Activated CD8-positive, alpha-beta memory T cell treated with anti-CD3 and anti-CD28 coated beads, Interleukin-2, amount 50 U/mL, for 24 hours (primary cell): ENCODE data around the gene KLHL14.
"Not testable (repeated sequence)": the region's sequence is repeated elsewhere in the genome, so short reads cannot be mapped to it uniquely, and the experiment has no call there.

Experiments
- DNase-seq: peaks from one replicate; pipeline ENCODE4 v3.0.0-alpha.2; 2020; ENCODE audit errors: extremely low read depth

The KLHL14 gene

DNA sequence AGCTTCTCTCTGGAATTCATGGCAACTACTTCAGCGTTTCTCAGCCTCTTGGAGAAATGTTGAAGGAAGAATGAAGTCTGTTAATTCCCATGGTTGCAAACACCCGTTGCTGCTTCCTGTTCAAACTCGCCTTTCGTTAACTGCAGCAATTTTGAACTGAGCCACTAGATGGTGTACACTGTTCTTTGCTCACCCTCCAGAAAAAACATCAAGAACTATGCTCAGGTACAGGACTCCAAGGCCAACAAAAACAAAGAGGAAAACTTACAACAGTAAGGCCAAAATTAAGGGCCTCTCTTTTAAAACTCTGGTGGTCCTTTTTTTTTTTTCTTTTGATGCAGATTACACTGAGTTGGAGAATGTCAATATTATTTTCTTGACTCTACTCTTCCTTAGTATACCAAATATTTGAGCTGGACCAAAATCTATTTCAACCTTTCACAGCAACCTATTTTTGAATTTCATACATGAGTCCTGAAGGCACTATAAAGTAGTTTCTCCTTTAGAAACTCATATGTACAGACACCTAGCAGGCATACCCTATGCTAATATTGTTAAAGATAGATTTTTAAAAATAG lies 58.2 kb downstream of the KLHL14 start:
- DNase-seq = no peak

DNA sequence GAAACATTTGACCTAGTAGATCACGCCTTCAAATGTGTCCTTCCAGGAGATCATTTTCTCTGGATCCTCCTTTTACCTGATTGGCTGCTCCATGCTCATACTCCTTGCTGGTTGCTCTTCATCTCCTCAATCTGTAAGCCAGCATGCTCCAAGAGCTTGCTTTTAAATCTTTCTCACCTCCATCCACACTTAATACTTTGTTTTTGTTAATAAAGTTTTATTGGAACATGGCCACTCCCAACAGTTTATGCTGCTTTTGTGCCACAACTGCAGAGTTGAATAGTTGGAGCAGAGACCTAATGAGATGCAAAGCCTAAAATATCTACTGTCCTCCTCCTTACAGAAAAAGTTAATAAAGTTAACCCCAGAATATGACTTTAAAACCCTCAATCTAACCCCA lies 60.0 kb downstream of the KLHL14 start:
- DNase-seq = no peak

DNA sequence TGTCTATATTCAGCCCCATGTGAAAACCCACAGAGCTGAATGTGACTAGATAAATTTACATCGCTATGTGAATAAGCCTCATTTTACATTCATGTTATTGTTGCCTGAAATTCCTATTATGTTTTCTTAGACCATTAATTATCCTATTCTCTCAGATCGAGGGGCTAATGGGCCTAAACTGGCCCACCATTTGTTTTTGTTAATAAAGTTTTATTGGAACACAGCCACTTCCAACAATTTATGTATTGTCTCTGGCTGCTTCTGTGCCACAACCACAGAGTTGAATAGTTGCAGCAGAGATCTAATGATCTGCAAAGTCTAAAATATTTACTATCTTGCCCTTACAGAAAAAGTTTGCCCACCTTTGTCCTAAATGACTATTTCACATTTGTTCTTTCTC lies 61.0 kb downstream of the KLHL14 start:
- DNase-seq = no peak

DNA sequence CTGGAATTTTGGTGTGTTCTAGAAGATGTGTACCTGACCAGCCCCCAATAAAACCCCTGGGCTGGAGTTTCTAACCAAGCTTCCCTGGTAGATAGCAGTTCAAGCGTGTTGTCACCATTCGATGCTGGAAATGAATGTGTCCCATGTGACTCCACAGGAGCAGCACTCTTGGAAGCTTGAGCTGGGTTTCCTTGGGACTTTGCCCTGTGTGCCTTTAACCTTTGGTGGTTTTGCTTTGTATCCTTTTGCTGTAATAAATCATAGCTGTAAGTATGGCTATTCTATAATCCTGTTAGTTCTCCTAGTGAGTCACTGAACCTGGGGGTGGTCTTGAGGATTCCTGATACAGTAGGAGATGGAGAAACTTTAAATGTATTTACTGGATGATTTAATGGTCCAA lies 65.2 kb downstream of the KLHL14 start:
- no peak for DNase-seq

DNA sequence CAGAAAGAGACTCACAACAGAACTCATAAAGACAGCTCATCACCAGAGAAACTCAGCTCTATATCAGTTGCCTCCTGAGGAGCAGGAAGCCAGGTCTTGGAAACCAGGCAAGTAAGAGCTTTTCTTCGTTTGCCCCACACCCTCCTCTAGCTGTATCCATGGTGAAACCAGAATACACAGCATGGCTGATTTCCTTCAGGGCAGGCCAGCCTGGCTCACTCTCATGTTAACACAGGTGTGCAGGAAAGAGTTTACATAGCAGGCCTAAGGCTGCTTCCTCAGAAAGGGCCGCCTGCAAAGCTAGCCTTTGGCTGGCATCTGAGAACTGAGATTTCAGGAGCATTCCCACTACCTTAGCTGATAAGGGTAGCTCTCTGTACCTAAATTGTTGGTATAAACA lies 65.7 kb downstream of the KLHL14 start:
- DNase-seq = no peak

DNA sequence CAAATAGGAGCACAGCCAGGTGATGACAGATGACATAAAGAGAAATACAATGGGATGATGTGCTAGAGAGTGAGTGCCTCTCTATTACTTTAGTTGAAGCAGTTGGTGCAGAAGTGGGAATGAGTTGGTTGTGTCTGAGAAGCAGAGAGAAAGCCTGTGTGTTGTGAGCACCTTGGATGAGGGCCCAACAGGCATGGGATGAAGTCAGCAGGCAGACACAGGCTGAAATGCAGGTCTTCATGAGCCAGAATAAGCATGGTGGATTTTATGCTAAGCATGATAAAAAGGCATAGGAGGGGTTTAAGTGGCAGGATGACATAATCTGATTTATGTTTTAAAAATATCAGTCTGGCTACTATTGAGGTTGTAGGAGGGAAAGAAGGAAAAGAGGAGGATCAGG lies 71.5 kb downstream of the KLHL14 start:
- DNase-seq = no peak

DNA sequence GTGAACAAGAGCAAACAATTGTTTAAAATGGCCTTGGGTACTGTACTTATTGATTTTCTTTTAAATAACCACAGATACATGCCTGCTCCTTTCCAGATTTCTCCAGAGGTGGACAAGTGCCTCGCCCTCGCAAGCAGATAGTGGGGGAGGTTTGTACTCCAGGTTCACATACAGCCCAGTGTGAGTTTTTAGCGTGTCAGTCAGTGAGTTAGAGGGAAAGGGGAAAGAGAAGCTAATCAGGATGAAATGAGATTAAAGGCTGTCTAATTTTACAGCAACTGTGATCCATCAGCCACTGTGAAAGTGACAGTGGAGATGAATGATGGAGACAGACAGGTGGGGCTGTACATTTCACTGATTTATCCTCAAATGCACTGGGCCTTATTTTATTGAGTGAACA lies 74.7 kb downstream of the KLHL14 start:
- no peak for DNase-seq

DNA sequence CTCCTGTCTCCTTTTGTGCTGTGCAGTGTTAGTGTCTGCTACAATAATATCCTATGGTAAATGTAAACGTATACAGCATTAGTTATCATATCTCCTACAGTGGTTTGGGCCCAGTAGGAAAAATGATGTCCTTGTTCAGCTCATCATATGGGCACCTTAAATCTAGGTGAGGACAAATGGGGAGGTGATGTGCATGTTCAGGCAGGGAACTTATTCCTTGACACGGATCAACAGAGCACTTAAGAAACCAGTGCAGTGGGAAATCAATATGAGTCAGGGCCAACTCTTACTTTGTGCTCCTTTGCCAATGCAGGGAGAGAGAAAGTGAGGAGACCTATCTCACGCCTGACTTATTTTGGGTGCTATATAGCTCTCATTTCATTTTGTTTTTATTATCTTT lies 76.4 kb downstream of the KLHL14 start:
- DNase-seq = no peak

DNA sequence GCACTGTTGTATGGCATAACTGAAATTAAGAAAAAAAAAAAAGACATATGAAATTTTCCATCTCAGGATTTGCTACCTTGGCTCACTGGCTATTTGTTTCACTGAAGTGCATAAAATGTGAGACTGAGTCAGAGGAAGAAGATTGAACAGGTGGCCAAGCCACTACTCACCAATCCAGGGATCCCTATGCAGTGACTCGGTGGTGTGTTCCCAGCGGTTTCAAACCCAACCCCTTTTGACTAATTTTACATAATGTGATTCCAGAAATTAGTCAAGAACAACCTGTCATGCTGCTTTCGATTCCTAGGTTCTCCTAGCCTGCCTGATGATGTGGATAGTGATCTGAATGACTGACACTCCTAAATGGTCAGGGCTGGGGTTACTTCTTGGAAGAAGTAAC lies 77.3 kb downstream of the KLHL14 start:
- no peak for DNase-seq

DNA sequence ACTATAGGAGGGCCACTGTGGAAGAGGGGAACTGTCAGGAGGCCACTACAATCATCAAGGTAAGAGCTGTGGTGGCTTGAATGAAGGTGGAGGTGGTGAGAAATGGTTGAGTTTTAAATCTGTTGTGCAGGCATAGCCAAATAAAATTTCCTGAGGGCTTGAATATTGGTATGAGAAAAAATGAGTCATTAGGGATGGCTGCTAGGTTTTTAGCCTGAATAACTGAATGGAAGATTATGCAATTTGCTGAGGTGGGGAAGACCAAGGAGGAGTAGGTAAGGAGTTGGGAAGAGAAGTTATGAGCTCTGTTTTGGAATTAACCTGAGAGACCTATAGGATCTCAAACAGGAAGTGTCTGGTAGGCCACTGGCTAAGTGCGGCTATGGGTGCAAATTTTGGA lies 84.0 kb downstream of the KLHL14 start:
- DNase-seq = no peak

DNA sequence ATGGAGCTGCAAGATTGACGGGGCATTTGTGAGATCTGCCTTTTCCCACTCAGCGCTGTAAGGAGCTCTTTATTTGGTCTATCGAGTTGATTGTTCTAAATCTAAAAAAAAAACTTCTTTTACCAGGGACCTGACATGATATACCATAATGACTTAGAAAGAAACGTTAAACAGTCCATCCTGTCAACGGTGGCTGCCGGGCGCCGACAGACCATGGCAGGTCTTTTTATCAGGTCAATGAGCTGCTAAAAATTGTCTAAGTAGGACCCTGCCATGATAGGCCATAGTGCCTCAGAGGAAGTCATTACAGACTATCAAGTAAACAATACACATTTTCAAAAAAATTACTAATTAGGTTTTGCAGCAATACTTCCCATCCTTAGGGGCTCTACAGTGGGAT lies 87.9 kb downstream of the KLHL14 start:
- DNase-seq = no peak

DNA sequence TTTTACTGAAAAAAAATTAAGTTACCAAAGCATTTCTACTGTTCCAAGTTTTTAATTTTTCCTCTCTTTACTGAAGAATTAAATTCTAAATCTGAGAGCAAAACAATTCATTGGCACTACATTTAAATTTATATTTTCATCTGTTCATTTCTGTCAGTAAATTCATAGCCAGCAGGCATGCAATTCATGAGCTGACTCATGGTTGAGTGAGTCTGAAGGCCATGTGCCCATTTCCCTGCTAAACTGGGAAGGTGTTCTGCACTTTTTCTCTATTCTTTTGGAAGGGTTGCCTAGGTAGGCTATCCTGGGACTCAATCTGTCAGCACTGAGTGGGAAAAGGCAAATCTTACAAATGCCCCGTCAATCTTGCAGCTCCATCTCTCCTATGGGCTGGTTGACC lies 88.7 kb downstream of the KLHL14 start:
- DNase-seq = no peak

DNA sequence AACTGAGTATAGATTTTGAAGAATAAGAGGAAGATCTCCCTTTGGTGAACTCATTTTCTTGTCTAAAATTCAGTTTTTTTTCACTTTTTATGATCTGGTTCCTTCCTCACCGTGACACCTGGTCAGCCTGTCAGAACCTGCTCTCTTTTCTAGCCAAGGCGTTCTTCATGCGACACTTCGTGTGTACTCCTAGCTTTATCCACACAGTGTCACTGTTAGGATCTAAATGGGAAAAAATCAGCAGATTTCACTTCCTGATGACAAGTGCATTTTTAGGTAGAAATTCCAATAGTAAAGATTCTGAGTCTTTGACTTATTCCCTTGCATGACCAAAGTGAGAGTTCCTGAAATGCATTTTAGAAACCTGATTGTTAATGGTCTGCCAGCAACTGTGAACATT lies 89.8 kb downstream of the KLHL14 start:
- no peak for DNase-seq

DNA sequence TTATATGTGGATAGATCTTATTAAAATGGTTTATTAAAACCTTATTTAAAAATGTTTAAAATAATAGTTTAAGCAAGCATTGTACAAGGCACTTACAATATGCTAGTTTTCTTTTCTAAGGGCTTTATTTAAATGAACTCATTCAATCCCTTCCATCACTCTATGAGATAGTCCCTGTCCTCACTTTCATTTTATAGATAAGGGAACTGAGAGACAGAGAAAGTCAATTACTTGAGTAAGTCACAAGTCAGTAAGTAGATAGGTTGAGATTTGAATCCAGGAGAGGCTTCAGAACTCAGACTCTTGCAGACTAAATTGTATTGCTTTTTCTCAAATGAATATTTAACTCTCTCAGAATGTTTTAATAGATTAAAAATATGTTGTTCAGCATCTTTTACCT lies 95.2 kb downstream of the KLHL14 start:
- no peak for DNase-seq

DNA sequence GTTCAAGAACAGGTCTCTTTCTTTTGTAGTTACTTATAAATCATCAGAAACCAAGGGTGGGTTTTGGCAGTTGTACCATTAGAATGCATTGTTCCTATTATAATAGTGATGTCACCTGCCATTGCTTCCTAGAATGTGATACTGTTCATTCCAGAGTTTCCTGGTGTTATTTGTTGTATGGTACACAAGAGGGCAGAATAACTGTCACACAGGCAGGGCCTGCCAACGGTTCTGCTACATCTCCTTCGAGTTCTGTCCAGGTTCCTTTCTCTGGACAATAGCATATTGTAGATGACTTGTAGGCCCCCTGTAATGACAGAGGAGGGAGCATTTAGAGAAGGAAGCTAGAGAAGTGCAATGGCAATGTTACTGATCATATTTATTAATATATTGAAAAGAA lies 98.3 kb downstream of the KLHL14 start:
- DNase-seq = no peak

DNA sequence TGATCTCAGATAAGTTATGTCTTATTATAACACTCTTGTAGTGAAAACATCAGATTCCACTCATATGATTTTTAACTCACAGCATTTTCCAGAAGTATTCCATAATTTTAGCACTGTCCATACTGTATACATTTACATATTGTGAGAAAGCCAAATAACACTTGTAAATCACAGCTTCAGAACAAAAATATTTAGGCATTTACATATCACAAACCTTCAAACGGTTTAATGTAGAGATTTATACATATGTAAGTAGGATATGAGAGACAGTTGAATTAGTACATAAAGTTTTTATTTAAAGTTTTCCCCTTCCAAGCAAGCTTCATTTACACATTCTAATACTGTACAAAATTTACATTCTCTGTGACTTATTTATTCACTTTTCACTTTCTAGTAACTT lies 100.4 kb downstream of the KLHL14 start:
- DNase-seq = no peak

DNA sequence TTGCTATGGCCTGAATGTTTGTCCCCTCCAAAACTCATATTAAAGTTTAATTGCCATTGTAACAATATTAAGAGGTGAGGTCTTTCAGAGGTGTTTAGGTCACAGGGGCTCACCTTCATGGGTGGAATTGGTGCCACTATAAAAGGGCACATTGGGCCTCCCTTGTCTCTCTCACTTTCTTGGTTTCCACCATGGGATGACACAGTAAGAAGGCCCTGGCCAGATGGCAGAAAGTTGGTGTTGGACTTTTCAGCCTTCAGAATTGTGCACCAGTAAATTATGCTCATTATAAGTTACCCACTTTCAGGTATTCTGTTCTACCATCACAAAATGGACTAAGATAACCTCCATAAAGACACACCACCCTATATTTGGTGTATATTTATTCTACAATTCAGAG lies 102.1 kb downstream of the KLHL14 start:
- no peak for DNase-seq

DNA sequence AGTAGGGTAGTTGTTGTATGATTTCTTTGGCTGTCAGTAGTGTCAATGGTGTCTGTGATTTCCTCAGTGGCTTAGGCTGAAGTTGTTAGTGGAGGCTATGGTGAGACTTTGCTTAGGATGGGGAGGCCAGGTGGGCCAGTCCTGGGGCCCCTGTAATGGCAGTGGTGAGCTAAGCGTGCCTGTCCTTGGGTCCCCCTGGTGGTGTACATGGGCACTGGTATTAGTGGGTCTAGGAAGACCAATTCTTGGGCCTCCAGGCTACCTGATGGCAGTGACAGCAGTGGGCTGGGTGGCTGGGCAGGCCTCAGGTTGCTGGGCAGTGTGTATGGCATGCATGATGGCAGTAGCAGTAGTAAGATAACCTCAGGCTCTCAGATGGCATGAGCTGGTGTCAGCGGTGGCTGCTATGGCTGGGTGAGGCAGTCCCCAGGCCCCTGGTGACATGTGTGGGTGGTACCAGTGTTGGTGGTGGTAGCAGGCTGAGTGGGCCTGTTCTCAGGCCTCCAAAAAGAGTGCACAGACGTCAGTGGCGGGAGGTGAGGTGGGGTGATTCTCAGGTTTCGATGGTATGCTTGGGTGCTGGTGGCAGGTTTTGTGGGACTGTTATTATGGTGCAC lies 103.2 kb downstream of the KLHL14 start:
- DNase-seq = no peak

DNA sequence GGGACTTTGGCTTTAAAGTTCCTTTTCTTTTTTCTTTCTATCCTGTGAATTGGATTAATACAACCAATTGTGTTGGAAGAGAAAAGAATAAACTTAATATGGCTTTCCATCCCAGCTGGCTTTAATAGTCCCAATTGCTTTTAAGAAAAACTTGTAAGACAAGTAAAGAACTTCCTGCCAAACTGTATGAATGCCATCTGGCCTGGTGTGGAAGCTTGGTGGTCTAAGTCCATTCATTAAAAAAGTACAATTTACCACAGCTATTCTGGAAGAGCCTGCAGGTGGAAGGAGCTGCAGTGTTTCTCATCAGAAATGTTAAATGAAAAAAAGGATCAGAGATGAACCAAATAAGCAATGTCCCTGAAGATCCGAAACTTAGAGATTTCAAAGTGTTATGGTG lies 103.9 kb downstream of the KLHL14 start:
- DNase-seq = no peak

DNA sequence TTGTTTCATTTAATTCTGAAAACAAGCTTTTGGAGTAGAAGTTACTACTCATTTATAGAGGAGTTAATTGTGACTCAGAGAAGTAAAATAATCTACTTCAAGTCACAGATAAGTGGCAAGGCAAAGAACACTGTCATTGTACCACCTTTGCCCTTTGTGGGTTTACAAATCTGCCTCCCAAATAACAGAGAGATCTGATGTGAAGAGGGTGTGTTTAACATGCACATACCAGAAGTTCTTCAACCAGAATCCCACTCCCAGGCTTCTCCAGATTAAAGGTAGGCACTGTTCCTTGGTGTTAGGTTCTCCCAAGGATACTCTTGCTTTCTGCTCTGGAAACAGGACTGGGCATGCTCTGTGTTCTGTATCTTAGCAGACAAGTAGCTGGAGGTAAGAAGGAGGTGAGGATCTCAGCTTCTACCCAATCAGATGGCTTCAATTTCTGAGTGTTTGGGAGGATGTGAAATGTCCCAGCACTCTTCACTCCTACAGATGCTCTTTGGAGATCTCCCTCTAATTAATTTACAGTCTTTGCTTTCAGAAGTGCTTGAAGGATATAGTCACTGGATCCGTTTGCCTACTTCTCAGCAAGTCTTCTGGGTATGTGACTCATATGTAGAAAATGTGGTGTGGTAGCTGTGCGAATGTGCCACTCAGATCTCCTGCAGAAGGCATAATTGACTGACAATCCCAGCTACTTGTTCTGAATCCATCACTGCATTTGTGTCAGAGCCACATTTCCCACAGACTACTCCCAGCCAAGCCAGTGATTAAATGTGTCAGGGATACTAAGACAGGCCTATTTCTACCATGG lies 111.1 kb downstream of the KLHL14 start:
- no peak for DNase-seq

DNA sequence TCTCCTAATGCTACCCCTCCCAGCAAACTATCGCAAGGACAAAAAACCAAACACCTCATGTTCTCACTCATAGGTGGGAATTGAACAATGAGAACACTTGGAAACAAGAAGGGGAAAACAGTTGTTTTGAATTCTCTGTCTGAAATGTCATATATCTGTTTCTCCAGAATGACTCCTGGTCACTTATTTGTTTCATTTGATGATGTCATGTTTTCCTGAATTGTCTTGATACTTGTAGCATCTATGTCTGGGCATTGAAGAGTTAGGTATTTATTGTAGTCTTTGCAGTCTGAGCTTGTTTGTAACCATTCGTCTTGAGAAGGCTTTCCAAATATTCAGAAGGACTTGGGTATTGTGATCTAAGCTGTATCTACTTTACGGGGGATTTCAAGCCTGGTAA lies 118.3 kb downstream of the KLHL14 start:
- DNase-seq = not testable (repeated sequence)

DNA sequence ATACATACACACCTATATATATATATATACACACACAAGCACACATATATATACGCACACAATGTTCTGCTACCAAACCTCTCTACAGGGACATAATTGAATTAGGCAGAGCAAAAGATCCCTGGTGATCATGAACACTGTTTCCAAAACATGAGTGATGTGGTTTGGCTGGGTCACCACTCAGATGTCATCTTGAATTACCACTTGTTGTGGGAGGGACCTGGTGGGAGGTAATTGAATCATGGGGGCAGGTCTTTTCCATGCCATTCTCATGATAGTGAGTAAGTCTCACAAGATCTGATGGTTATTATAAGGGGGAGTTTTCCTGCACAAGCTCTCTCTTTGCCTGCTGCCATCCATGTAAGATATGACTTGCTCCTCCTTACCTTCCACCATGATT lies 135.2 kb downstream of the KLHL14 start:
- not testable (repeated sequence) for DNase-seq

DNA sequence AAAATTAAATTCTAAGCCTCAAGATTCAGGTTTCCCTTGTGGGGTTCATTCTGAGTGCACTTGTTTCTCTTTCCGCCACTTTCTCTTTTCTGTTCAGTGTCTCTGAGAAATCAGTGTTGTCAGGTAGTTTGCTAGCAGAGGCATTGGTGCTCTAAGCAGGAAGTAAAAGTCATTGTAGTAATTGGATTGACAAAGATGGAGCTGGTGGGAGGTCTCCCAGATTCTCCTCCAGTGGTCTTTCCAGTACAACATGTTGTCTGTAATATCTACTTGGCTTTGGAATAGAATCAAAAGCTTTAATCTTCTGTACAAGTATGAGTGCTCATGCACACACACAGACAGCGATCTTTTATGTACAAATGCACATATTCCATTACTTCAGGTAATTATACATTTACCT lies 135.6 kb downstream of the KLHL14 start:
- no peak for DNase-seq
